Neutrophil (primary cell): ENCODE data around the gene NUP210.

Experiments used
- H3K27ac ChIP-seq: fragments of 200-600 bp; sonication (generic); 2 replicates; pipeline ENCODE4 v1.5.1; 2016; ENCODE audit warnings: mild to moderate bottlenecking, moderate library complexity
- H3K27me3 ChIP-seq: fragments of 200-600 bp; sonication (generic); 2 replicates; pipeline ENCODE4 v1.6.0; 2016; ENCODE audit warnings: mild to moderate bottlenecking
- H3K36me3 ChIP-seq: fragments of 200-600 bp; sonication (generic); 2 replicates; pipeline ENCODE4 v1.5.1; 2017
- H3K4me1 ChIP-seq, 2 experiments: fragments of 200-600 bp in 1 of 2; sonication (generic) in 1 of 2; 1 replicate in 1 of 2; 2 replicates in 1 of 2; pipeline versions ENCODE4 v1.5.1 to v1.6.1; 2013 to 2016; ENCODE audit warnings: low read depth in 1 of 2, low read length in 1 of 2, mild to moderate bottlenecking in 1 of 2, moderate library complexity in 1 of 2; ENCODE audit not compliant: control insufficient read depth in 1 of 2, insufficient read depth in 1 of 2
- H3K4me3 ChIP-seq, 2 experiments: fragments of 200-600 bp in 1 of 2; sonication (generic) in 1 of 2; 1 replicate in 1 of 2; 2 replicates in 1 of 2; pipeline ENCODE4 v1.5.1; 2013 to 2016; ENCODE audit warnings: low read depth in 1 of 2, low read length in 1 of 2, mild to moderate bottlenecking in 1 of 2, moderate library complexity in 1 of 2
- H3K9me3 ChIP-seq: fragments of 200-600 bp; sonication (generic); 2 replicates; pipeline ENCODE4 v1.5.1; 2016
- CTCF ChIP-seq: fragments of 200-600 bp; sonication (generic); IDR thresholded peaks from 2 replicates; pipeline ENCODE4 v1.5.1; 2016; ENCODE audit warnings: antibody characterized with exemption

Gene NUP210

GRCh38 chr3:13419505-13420044 lies 547 bp downstream of the NUP210 start:
- H3K27me3 ChIP-seq = no peaks in the 10 kb centered on the region
- H3K4me3 ChIP-seq = peak overlapping the region; percentile 72 to 74
- H3K27ac ChIP-seq = peak overlapping the region; percentile 80
- H3K36me3 ChIP-seq = no peaks in the 10 kb centered on the region
- no peaks in the 10 kb centered on the region for H3K9me3 ChIP-seq
- TF ChIP-seq CTCF = peak; percentile 48
- peaks cover 63 to 64% of the 10 kb centered on the region in 2 experiments for H3K4me1 ChIP-seq

GRCh38 chr3:13417166-13417947 lies 2.8 kb downstream of the NUP210 start:
- H3K9me3 ChIP-seq = no peaks in the 10 kb centered on the region
- no peaks in the 10 kb centered on the region for H3K36me3 ChIP-seq
- peak overlapping the region; percentile 93 for H3K27ac ChIP-seq
- no peak for TF ChIP-seq CTCF
- no peaks in the 10 kb centered on the region for H3K27me3 ChIP-seq
- H3K4me3 ChIP-seq = no peak overlapping the region
- peaks cover 76 to 81% of the 10 kb centered on the region in 2 experiments for H3K4me1 ChIP-seq

GRCh38 chr3:13415997-13416793 lies 3.9 kb downstream of the NUP210 start:
- no peaks in the 10 kb centered on the region for H3K9me3 ChIP-seq
- peaks cover 74 to 83% of the 10 kb centered on the region in 2 experiments for H3K4me1 ChIP-seq
- no peaks in the 10 kb centered on the region for H3K36me3 ChIP-seq
- peak; percentile 33 for TF ChIP-seq CTCF
- H3K4me3 ChIP-seq = peak overlapping the region in 1 of 2 experiments; percentile 61
- peak overlapping the region; percentile 93 for H3K27ac ChIP-seq
- no peaks in the 10 kb centered on the region for H3K27me3 ChIP-seq

GRCh38 chr3:13415236-13415986 lies 4.7 kb downstream of the NUP210 start:
- Histone ChIP-seq H3K4me1 (peaks cover 66 to 75% of the 10 kb centered on the region in 2 experiments), H3K27me3 (no peaks in the 10 kb centered on the region), H3K36me3 (no peaks in the 10 kb centered on the region), H3K27ac (peak overlapping the region; percentile 93), H3K4me3 (peak overlapping the region in 1 of 2 experiments; percentile 61), H3K9me3 (no peaks in the 10 kb centered on the region)
- no peak for TF ChIP-seq CTCF
